CD4-positive, alpha-beta T cell (primary cell): Measurements from ENCODE around the gene HP. TPM values are rescaled to one million over a fixed set of nuclear protein-coding genes. Genes with fewer than 3 reads are reported as not detected.

Experiments
- ATAC-seq: fragments of 200-7000 bp; cut with Tn5 transposase; one replicate; pipeline ENCODE4 v1.10.0; 2022; ENCODE audit warnings: mild to moderate bottlenecking; ENCODE audit not compliant: poor library complexity
- CTCF ChIA-PET: fragments of 350-600 bp; sonication (Branson Sonifier 250); formaldehyde crosslinking; loops from one replicate; lab custom pipeline; 2021; ENCODE audit warnings: antibody characterized with exemption, inconsistent platforms; lab: Charles Lee
- POLR2A ChIA-PET: fragments of 350-600 bp; sonication (Branson Sonifier 250); formaldehyde crosslinking; loops from one replicate; lab custom pipeline; 2021; ENCODE audit warnings: antibody characterized with exemption, inconsistent platforms; lab: Charles Lee
- DNase-seq, 14 experiments: peaks; one replicate each; pipeline ENCODE4 v3.0.0-alpha.2; 2013 to 2020; ENCODE audit warnings: mixed read lengths in 2 of 14
- H3K27ac ChIP-seq, 2 donors: one replicate each; pipeline versions ENCODE4 v1.5.1 to v1.7.0; 2013; ENCODE audit warnings: low read length in 2 of 2, low read depth in 1 of 2, mild to moderate bottlenecking in 1 of 2
- H3K27me3 ChIP-seq, 2 experiments: 1 replicate in 1 of 2; 2 replicates in 1 of 2; pipeline versions ENCODE4 v1.6.1 to v1.7.0; 2013; ENCODE audit warnings: low read length in 2 of 2, control low read depth in 1 of 2, mild to moderate bottlenecking in 1 of 2, moderate library complexity in 1 of 2; ENCODE audit not compliant: insufficient read depth in 2 of 2, control insufficient read depth in 1 of 2
- H3K36me3 ChIP-seq: one replicate; pipeline ENCODE4 v1.6.1; 2013; ENCODE audit warnings: low read length, control low read depth; ENCODE audit not compliant: insufficient read depth
- H3K4me1 ChIP-seq: one replicate; pipeline ENCODE4 v1.6.1; 2013; ENCODE audit warnings: low read length, control low read depth; ENCODE audit not compliant: insufficient read depth
- H3K4me3 ChIP-seq: one replicate; pipeline ENCODE4 v1.5.1; 2013; ENCODE audit warnings: mild to moderate bottlenecking, low read length, moderate library complexity
- H3K9me3 ChIP-seq, 2 experiments: 1 replicate in 1 of 2; 2 replicates in 1 of 2; pipeline versions ENCODE4 v1.6.1 to v1.7.0; 2013; ENCODE audit warnings: low read length in 2 of 2, mild to moderate bottlenecking in 2 of 2, control low read depth in 1 of 2, moderate library complexity in 1 of 2; ENCODE audit not compliant: control insufficient read depth in 1 of 2, insufficient read depth in 1 of 2
- H3K27ac Mint-ChIP-seq: one replicate; pipeline ENCODE4 v1.8.0; 2020; ENCODE audit warnings: mixed read lengths
- H3K27me3 Mint-ChIP-seq: one replicate; pipeline ENCODE4 v1.8.0; 2021; ENCODE audit warnings: mixed read lengths
- H3K36me3 Mint-ChIP-seq: one replicate; pipeline ENCODE4 v1.8.0; 2021; ENCODE audit warnings: low read depth, mixed read lengths
- H3K4me1 Mint-ChIP-seq: one replicate; pipeline ENCODE4 v1.8.0; 2021; ENCODE audit warnings: low read depth, mixed read lengths
- H3K4me3 Mint-ChIP-seq: one replicate; pipeline ENCODE4 v1.8.0; 2020; ENCODE audit warnings: mild to moderate bottlenecking, mixed read lengths
- H3K9me3 Mint-ChIP-seq: one replicate; pipeline ENCODE4 v1.8.0; 2020; ENCODE audit warnings: mixed read lengths
- CTCF ChIP-seq: fragments of 200-600 bp; IDR thresholded peaks from one replicate; pipeline ENCODE4 v1.8.0; 2022; ENCODE audit warnings: antibody characterized with exemption, mild to moderate bottlenecking
- intact Hi-C, 2 experiments: fragments of 100-400 bp; cut with DNase I in 1 of 2; cut with micrococcal nuclease in 1 of 2; formaldehyde crosslinking; loops; one replicate each; pipeline versions ENCODE4 v1.15.1 to v1.9.0; 2023 to 2025; cut with DNase I, micrococcal nuclease
- total RNA-seq, 174 experiments: library from RNA in 2 of 174; stranded (reverse) in 2 of 174; gene quantifications; one replicate each; pipeline ENCODE4 v1.2.3 and lab custom pipeline; 2021 to 2026

The HP gene
- total RNA-seq, 2 experiments from 2014 or later = not detected

- no peak for TF ChIP-seq CTCF
- no peak overlapping the region for H3K27ac ChIP-seq
- no peaks in the 10 kb centered on the region for H3K4me1 ChIP-seq
- H3K27me3 ChIP-seq = no peaks in the 10 kb centered on the region
- no peaks in the 10 kb centered on the region for H3K27me3 Mint-ChIP-seq
- H3K36me3 Mint-ChIP-seq = peaks cover 14% of the 10 kb centered on the region
- no peak overlapping the region for H3K4me3 ChIP-seq
- CTCF ChIA-PET = no interaction called here
- peaks cover 4 to 8% of the 10 kb centered on the region in 2 experiments for H3K9me3 ChIP-seq
- peaks cover 11% of the 10 kb centered on the region for H3K9me3 Mint-ChIP-seq
- no peaks in the 10 kb centered on the region for H3K4me1 Mint-ChIP-seq
- no peak for ATAC-seq
- POLR2A ChIA-PET = no interaction called here
- no peak overlapping the region for H3K27ac Mint-ChIP-seq
- no peak for DNase-seq
- intact Hi-C loops = no loop called here
- H3K36me3 ChIP-seq = no peaks in the 10 kb centered on the region
- H3K4me3 Mint-ChIP-seq = no peak overlapping the region
These were observed 5.2 kb upstream of the HP start for GRCh38 chr16:72049110-72049509.

- no peak for TF ChIP-seq CTCF
- ATAC-seq = no peak
- H3K4me1 ChIP-seq = no peaks in the 10 kb centered on the region
These were observed 3.4 kb upstream of the HP start for GRCh38 chr16:72050769-72051464.

GRCh38 chr16:72051818-72052217 lies 2.5 kb upstream of the HP start:
- Mint-ChIP-seq H3K36me3 (peaks cover 5% of the 10 kb centered on the region), H3K27ac (no peak overlapping the region)
- POLR2A ChIA-PET = no interaction called here

More at GRCh38 chr16:72050769-72051464, 3.4 kb upstream of the HP start:
- Mint-ChIP-seq H3K4me3 (no peak overlapping the region), H3K4me1 (no peaks in the 10 kb centered on the region), H3K9me3 (peaks cover 11% of the 10 kb centered on the region), H3K27ac (no peak overlapping the region), H3K36me3 (peaks cover 5% of the 10 kb centered on the region), H3K27me3 (no peaks in the 10 kb centered on the region)
- CTCF ChIA-PET = interaction anchor here (0.6 kb wide), 1 partner anchor 11 kb away, joined by 3 read pairs; no protein-coding TSS in a partner anchor
- Histone ChIP-seq H3K9me3 (peaks cover 4 to 8% of the 10 kb centered on the region in 2 experiments), H3K27me3 (no peaks in the 10 kb centered on the region), H3K4me3 (no peak overlapping the region), H3K27ac (no peak overlapping the region), H3K36me3 (no peaks in the 10 kb centered on the region)
- POLR2A ChIA-PET = no interaction called here
- no peak for DNase-seq
- intact Hi-C loops = no loop called here

More at GRCh38 chr16:72051818-72052217, 2.5 kb upstream of the HP start:
- Histone ChIP-seq H3K27me3 (no peaks in the 10 kb centered on the region), H3K4me1 (no peaks in the 10 kb centered on the region), H3K9me3 (peaks cover 4 to 8% of the 10 kb centered on the region in 2 experiments), H3K27ac (no peak overlapping the region), H3K4me3 (no peak overlapping the region), H3K36me3 (no peaks in the 10 kb centered on the region)
- CTCF ChIA-PET = no interaction called here
- peak in 2 of 14 experiments; percentile 7 to 11 for DNase-seq
- H3K4me1 Mint-ChIP-seq = no peaks in the 10 kb centered on the region
- no peaks in the 10 kb centered on the region for H3K27me3 Mint-ChIP-seq
- TF ChIP-seq CTCF = no peak
- H3K4me3 Mint-ChIP-seq = no peak overlapping the region
- ATAC-seq = no peak
- H3K9me3 Mint-ChIP-seq = peaks cover 11% of the 10 kb centered on the region
- intact Hi-C loops = no loop called here
